CD8-positive, alpha-beta memory T cell (primary cell): ENCODE results near the gene PLCG1. TPM values are rescaled to one million over a fixed set of nuclear protein-coding genes. Genes with fewer than 3 reads are reported as not detected.
A peak's percentile ranks its signal among the peaks of the same experiment; 100 is the strongest.

Source experiments
- CTCF ChIA-PET: fragments of 350-600 bp; sonication (Branson Sonifier 250); formaldehyde crosslinking; loops from one replicate; lab custom pipeline; 2021; ENCODE audit warnings: antibody characterized with exemption; lab: Charles Lee
- POLR2A ChIA-PET: fragments of 350-600 bp; sonication (Branson Sonifier 250); formaldehyde crosslinking; loops from one replicate; lab custom pipeline; 2021; ENCODE audit warnings: antibody characterized with exemption; lab: Charles Lee
- DNase-seq, 5 donors: peaks; one replicate each; pipeline versions ENCODE4 v3.0.0 to v3.0.0-alpha.2; 2020 to 2022; ENCODE audit warnings: mixed read lengths in 1 of 5
- H3K27ac ChIP-seq: one replicate; pipeline ENCODE4 v1.7.0; 2013; ENCODE audit warnings: low read depth, mild to moderate bottlenecking, low read length, moderate library complexity
- H3K27me3 ChIP-seq: 2 replicates; pipeline ENCODE4 v1.7.0; 2013; ENCODE audit warnings: low read length, mild to moderate bottlenecking; ENCODE audit not compliant: insufficient read depth, poor library complexity, severe bottlenecking
- H3K36me3 ChIP-seq: 2 replicates; pipeline ENCODE4 v1.7.0; 2013; ENCODE audit warnings: mild to moderate bottlenecking, low read length, moderate library complexity; ENCODE audit not compliant: insufficient read depth
- H3K4me1 ChIP-seq: 2 replicates; pipeline ENCODE4 v1.7.0; 2013; ENCODE audit warnings: mild to moderate bottlenecking, low read length, moderate library complexity; ENCODE audit not compliant: insufficient read depth
- H3K4me3 ChIP-seq: 2 replicates; pipeline ENCODE4 v1.7.0; 2013; ENCODE audit warnings: mild to moderate bottlenecking, low read length
- H3K9me3 ChIP-seq: 2 replicates; pipeline ENCODE4 v1.7.0; 2013; ENCODE audit warnings: mild to moderate bottlenecking, low read length
- H3K27ac Mint-ChIP-seq, 8 donors: one replicate each; pipeline ENCODE4 v1.8.0; 2020 to 2021; ENCODE audit warnings: mixed read lengths in 8 of 8, mild to moderate bottlenecking in 6 of 8, inconsistent platforms in 3 of 8, moderate library complexity in 3 of 8
- H3K27me3 Mint-ChIP-seq, 2 donors: one replicate each; pipeline ENCODE4 v1.8.0; 2020 to 2021; ENCODE audit warnings: mixed read lengths in 2 of 2, mild to moderate bottlenecking in 1 of 2, moderate library complexity in 1 of 2
- H3K36me3 Mint-ChIP-seq, 3 donors: one replicate each; pipeline ENCODE4 v1.8.0; 2020 to 2021; ENCODE audit warnings: mixed read lengths in 3 of 3, inconsistent platforms in 1 of 3, mild to moderate bottlenecking in 1 of 3
- H3K4me1 Mint-ChIP-seq, 3 donors: one replicate each; pipeline ENCODE4 v1.8.0; 2020 to 2021; ENCODE audit warnings: mixed read lengths in 3 of 3, inconsistent platforms in 1 of 3, mild to moderate bottlenecking in 1 of 3
- H3K4me3 Mint-ChIP-seq, 7 donors: one replicate each; pipeline ENCODE4 v1.8.0; 2020 to 2021; ENCODE audit warnings: mixed read lengths in 7 of 7, mild to moderate bottlenecking in 6 of 7, moderate library complexity in 4 of 7, inconsistent platforms in 2 of 7
- H3K9me3 Mint-ChIP-seq, 5 donors: one replicate each; pipeline ENCODE4 v1.8.0; 2020 to 2022; ENCODE audit warnings: mixed read lengths in 5 of 5, mild to moderate bottlenecking in 3 of 5, moderate library complexity in 2 of 5, inconsistent platforms in 1 of 5
- polyA plus RNA-seq: library from polyadenylated mRNA; unstranded; fragments of 300-500 nt; fragmentation: Illumina TruSeq; gene quantifications from one replicate; pipeline ENCODE4 v1.2.3, GENCODE V29; 2021
- total RNA-seq, 2 experiments: library from RNA; stranded (reverse); gene quantifications; one replicate each; pipeline ENCODE4 v1.2.3, GENCODE V29; 2021

The PLCG1 gene
- total and polyA plus RNA-seq, 3 experiments from 2014 or later: 73.5 to 108 (median 104) TPM

DNA sequence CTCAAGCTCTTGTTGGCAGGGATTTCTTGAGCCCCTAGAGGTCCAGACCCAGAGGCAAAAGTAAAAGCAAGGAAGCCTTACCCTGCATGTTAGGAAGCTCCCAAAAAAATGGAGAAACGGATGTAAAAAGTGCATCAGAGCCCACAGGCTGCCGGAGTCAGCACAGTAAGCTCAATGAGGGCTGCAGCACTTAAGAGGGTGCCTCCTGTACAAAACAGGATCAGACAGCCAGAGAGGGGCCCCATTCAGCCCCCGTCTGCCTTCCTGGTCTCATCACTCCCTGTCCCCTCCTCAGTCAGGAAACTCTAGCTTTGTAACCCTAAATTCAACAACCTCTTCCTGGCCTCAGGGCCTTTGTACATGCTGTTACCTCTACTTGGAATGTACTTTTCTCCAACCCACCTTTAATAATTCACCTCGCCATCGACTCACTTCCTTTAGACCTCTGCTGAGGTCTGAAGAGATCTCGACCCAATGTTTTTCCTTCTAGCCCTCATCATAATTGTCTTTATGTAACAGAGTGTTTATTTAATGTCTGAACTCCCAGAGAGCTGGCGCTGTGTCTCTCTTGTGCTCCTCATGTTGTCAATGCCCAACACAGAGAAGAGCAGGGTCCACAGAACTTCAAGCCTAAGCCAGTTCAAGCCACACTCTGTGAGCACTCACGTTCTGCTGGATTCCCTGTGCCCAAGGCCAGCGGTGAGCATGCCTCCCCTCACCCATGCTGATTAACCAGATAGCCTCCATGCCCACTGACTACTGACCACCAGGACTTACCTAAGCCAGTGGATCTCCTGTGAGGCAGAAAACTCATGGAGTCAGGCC is 2.8 kb upstream of the PLCG1 start:
- H3K27ac Mint-ChIP-seq: peak overlapping the region in 5 of 8 donors; percentile 79 to 92 (median 84)
- no peaks in the 10 kb centered on the region for H3K9me3 ChIP-seq
- H3K4me1 ChIP-seq: peaks cover 39% of the 10 kb centered on the region
- no peak overlapping the region for H3K27ac ChIP-seq
- no peaks in the 10 kb centered on the region for H3K36me3 ChIP-seq
- H3K4me3 ChIP-seq: no peak overlapping the region
- peaks cover 0 to 2% of the 10 kb centered on the region in 2 donors for H3K27me3 Mint-ChIP-seq
- H3K4me1 Mint-ChIP-seq: peaks cover 33 to 43% (median 39%) of the 10 kb centered on the region in 3 donors
- ChIA-PET POLR2A (interaction anchor here (0.6 to 1.8 kb wide), 5 partner anchors 16 to 98 kb away, joined by 3 to 5 read pairs (median 4); no protein-coding TSS in a partner anchor), CTCF (interaction anchor here (0.7 to 7.5 kb wide), 33 partner anchors 9 to 210 kb away, joined by 3 to 193 read pairs (median 6); partner anchors contain the start of gene LPIN3)
- no peaks in the 10 kb centered on the region for H3K9me3 Mint-ChIP-seq
- peak overlapping the region in 2 of 7 donors; percentile 54 to 87 for H3K4me3 Mint-ChIP-seq
- H3K36me3 Mint-ChIP-seq: peaks cover 4 to 17% (median 5%) of the 10 kb centered on the region in 3 donors
- DNase-seq: no peak
- no peaks in the 10 kb centered on the region for H3K27me3 ChIP-seq

- no peaks in the 10 kb centered on the region for H3K36me3 ChIP-seq
- POLR2A ChIA-PET: interaction anchor here (0.6 to 1.8 kb wide), 6 partner anchors 15 to 97 kb away, joined by 3 to 5 read pairs (median 4); no protein-coding TSS in a partner anchor
- H3K27ac ChIP-seq: no peak overlapping the region
- Mint-ChIP-seq H3K36me3 (peaks cover 4 to 17% (median 6%) of the 10 kb centered on the region in 3 donors), H3K4me1 (peaks cover 41 to 50% (median 46%) of the 10 kb centered on the region in 3 donors), H3K4me3 (peak overlapping the region; percentile 87 to 94 (median 89)), H3K27me3 (peaks cover 0 to 4% of the 10 kb centered on the region in 2 donors), H3K27ac (peak overlapping the region; percentile 80 to 97 (median 92)), H3K9me3 (no peaks in the 10 kb centered on the region)
- no peaks in the 10 kb centered on the region for H3K9me3 ChIP-seq
- H3K4me3 ChIP-seq: no peak overlapping the region
- CTCF ChIA-PET: interaction anchor here (0.7 to 7.5 kb wide), 34 partner anchors 10 to 209 kb away, joined by 3 to 193 read pairs (median 6); partner anchors contain the start of gene LPIN3
- H3K27me3 ChIP-seq: no peaks in the 10 kb centered on the region
- H3K4me1 ChIP-seq: peaks cover 46% of the 10 kb centered on the region
- peak; percentile 44 to 78 (median 58) for DNase-seq
Measured at GRCh38 chr20:41135187-41135887, 2.0 kb upstream of the PLCG1 start.

DNA sequence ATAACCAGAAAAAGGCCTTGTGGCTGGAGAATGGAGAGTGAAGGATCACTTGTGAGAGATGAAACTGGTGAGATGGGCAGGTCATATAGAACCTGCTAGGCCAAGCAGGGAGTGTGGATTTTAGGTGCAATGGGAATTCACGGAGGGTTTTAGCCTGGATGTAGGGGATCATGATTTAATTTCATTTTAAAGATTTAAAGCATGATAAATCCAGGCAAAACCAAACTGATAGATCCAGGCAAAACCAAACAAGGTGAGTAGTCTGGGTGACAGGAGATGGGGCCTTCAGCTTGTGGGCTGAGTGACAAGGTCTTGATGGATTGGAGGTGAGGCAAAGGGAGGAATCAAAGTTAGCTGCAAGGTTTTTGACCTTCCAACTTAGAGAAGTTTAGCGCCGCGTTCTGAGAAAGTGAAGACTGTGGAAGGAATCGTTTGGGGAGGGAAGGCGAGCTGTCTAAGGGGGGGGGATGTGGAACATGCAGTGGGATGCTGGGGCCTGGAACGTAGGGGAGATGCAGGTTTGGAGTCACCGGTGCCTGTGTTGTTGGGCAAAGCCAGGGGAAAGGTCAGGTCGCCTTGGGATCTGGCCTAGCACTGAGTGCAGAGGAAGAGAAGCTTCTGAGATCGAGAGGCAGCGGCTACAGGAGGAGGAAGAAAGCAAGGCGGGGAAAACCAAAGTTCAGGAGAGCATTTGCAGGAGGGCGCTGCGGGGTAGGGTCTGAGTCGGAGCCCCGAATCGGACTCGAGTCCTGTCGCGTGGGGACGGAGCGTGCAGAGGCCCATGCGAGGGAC is 1.3 kb upstream of the PLCG1 start:
- Histone ChIP-seq H3K36me3 (no peaks in the 10 kb centered on the region), H3K27ac (peak overlapping the region; percentile 41), H3K4me1 (peaks cover 54% of the 10 kb centered on the region), H3K4me3 (peak overlapping the region; percentile 64), H3K27me3 (no peaks in the 10 kb centered on the region), H3K9me3 (no peaks in the 10 kb centered on the region)
- Mint-ChIP-seq H3K27me3 (peaks cover 0 to 4% of the 10 kb centered on the region in 2 donors), H3K4me1 (peaks cover 48 to 58% (median 54%) of the 10 kb centered on the region in 3 donors), H3K27ac (peak overlapping the region; percentile 80 to 97 (median 92)), H3K9me3 (no peaks in the 10 kb centered on the region), H3K36me3 (peaks cover 4 to 17% (median 4%) of the 10 kb centered on the region in 3 donors), H3K4me3 (peak overlapping the region; percentile 87 to 94 (median 89))
- peak in 1 of 5 donors; percentile 54 for DNase-seq
- CTCF ChIA-PET: interaction anchor here (0.7 to 7.5 kb wide), 29 partner anchors 9 to 208 kb away, joined by 3 to 193 read pairs (median 7); partner anchors contain the start of gene LPIN3
- POLR2A ChIA-PET: interaction anchor here (0.8 to 4.1 kb wide), 4 partner anchors 20 to 97 kb away, joined by 3 to 69 read pairs (median 4); no protein-coding TSS in a partner anchor

DNA sequence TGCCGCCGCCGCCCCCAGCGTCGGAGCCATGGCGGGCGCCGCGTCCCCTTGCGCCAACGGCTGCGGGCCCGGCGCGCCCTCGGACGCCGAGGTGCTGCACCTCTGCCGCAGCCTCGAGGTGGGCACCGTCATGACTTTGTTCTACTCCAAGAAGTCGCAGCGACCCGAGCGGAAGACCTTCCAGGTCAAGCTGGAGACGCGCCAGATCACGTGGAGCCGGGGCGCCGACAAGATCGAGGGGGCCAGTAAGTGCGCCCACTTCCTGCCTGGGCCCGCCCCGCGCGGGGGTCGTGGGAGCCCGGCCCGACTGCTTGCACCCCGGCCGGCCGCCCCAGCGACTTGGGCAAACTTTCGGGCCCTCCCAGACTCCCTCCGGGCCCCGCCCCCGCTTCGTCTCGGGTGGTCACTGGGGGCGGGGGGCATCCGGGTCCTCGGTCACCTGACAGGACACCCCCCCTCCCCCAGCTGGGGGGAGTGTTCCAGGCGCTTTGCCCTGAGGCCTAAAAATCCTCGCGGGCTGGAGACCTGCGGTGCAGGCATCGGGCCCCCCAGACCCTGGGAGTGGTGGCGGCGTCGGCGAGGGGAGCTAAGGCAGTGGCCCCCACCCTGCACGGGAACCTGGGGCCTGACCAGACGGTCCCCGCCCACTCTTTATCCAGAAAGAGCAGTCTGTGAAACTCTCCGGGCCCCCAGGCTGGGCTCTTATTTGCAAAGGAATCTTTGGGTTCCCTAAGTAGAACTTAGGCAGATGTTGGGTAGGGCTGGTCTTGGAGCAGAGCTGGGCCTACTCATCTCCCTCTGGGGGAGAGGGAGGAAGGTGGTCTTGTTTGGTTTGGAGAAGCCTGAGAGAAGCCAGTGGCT is 501 bp downstream of the PLCG1 start:
- H3K4me3 Mint-ChIP-seq: peak overlapping the region; percentile 89 to 98 (median 94)
- H3K27me3 Mint-ChIP-seq: peaks cover 0 to 4% of the 10 kb centered on the region in 2 donors
- H3K4me1 Mint-ChIP-seq: peaks cover 66 to 75% (median 71%) of the 10 kb centered on the region in 3 donors
- Histone ChIP-seq H3K9me3 (no peaks in the 10 kb centered on the region), H3K36me3 (no peaks in the 10 kb centered on the region), H3K4me1 (peaks cover 72% of the 10 kb centered on the region), H3K4me3 (peak overlapping the region; percentile 85), H3K27ac (peak overlapping the region; percentile 80), H3K27me3 (no peaks in the 10 kb centered on the region)
- peaks cover 0 to 13% (median 3%) of the 10 kb centered on the region in 3 donors for H3K36me3 Mint-ChIP-seq
- peak overlapping the region; percentile 92 to 99 (median 95) for H3K27ac Mint-ChIP-seq
- peak; percentile 64 to 83 (median 72) for DNase-seq
- POLR2A ChIA-PET: interaction anchor here (0.6 to 4.1 kb wide), 4 partner anchors 9 to 249 kb away, joined by 3 to 69 read pairs (median 4); no protein-coding TSS in a partner anchor
- CTCF ChIA-PET: interaction anchor here (0.6 to 7.5 kb wide), 9 partner anchors 18 to 203 kb away, joined by 3 to 193 read pairs (median 5); partner anchors contain the start of gene LPIN3
- no peaks in the 10 kb centered on the region for H3K9me3 Mint-ChIP-seq

DNA sequence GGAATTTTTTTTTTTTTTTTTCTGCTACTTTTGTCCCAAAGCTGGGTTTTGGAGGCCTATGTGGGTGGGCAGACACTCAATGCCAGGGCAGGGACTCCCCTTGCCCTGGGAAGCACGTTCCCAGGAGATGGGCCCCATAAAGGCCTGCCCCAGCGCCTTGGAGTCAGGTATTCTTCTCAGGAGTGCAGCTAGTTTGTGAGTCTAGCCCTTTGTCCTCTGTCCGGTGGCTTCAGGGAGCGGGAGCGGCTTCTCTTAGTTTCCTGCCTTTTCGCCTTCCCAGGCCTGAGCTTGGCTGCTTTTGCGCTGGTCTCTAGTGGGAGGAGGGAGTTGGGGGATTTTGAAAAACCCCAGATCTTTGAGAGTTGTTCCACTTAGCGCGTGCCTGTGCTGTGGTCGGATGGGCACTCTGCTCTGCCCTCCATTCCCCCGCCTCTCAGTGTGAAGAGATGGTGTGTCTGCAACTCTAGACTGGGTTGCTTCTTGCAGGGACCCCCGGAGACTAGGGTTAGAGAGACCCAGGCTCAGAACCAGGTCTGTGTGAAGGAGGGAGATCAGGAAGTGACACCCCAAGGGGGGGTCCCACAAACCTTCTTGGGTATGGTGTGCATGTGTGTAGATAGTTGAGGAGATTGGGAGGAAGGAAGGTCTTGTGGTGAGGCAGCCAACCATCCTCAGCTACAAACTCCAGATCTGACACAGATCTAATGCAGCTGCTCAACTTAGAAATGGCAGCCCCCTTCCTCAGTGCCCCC is 1.3 kb downstream of the PLCG1 start:
- H3K4me1 Mint-ChIP-seq: peaks cover 73 to 78% (median 77%) of the 10 kb centered on the region in 3 donors
- CTCF ChIA-PET: interaction anchor here (0.6 to 7.5 kb wide), 9 partner anchors 17 to 202 kb away, joined by 3 to 193 read pairs (median 4); partner anchors contain the start of gene LPIN3
- H3K9me3 ChIP-seq: no peaks in the 10 kb centered on the region

More for the DNA sequence above, 1.3 kb downstream of the PLCG1 start:
- H3K27ac ChIP-seq: peak overlapping the region; percentile 80
- POLR2A ChIA-PET: interaction anchor here (0.6 to 4.1 kb wide), 4 partner anchors 8 to 249 kb away, joined by 3 to 69 read pairs (median 4); no protein-coding TSS in a partner anchor
- peaks cover 80% of the 10 kb centered on the region for H3K4me1 ChIP-seq
- peak overlapping the region; percentile 85 for H3K4me3 ChIP-seq
- no peaks in the 10 kb centered on the region for H3K9me3 Mint-ChIP-seq
- peak; percentile 38 to 71 (median 63) for DNase-seq
- peak overlapping the region; percentile 92 to 99 (median 95) for H3K27ac Mint-ChIP-seq
- no peaks in the 10 kb centered on the region for H3K27me3 ChIP-seq
- H3K36me3 Mint-ChIP-seq: peaks cover 0 to 13% (median 3%) of the 10 kb centered on the region in 3 donors
- H3K36me3 ChIP-seq: no peaks in the 10 kb centered on the region
- H3K27me3 Mint-ChIP-seq: peaks cover 0 to 2% of the 10 kb centered on the region in 2 donors
- H3K4me3 Mint-ChIP-seq: peak overlapping the region; percentile 89 to 98 (median 94)
